ENCODE measurements around the gene ADAM21. TPM values are rescaled to one million over a fixed set of nuclear protein-coding genes. Genes with fewer than 3 reads are reported as not detected.
"Not testable (repeated sequence)": the region's sequence is repeated elsewhere in the genome, so short reads cannot be mapped to it uniquely, and the experiment has no call there.

Gene ADAM21
- total and polyA plus RNA-seq, 2 of the 13 experiments (the other 11 are each of a cell fraction or from before 2014, with no cell fraction given) = 0.03 to 0.07 TPM

GRCh38 chr14:70422538-70422937, 29.4 kb upstream of the ADAM21 start (continued):
- TF ChIP-seq ZNF724P (CRISPR knock-in tag; IDR thresholded peaks at IDR 0.05; ENCODE audit: borderline replicate concordance) (no peak), RBFOX2 (IDR thresholded peaks at IDR 0.05; ENCODE audit: low read depth, low read length) (no peak), CTCF (CRISPR knock-in tag; IDR thresholded peaks at IDR 0.05) (no peak)

- intact Hi-C loops (cut with micrococcal nuclease; ENCODE audit: unreplicated experiment) (no loop called here), in situ Hi-C loops (cut with HindIII; ENCODE audit: extremely low pct_ligation_motif_present, low pct_unique_long_range_greater_than_20kb) (no loop called here)
- Histone ChIP-seq H3K36me3 (replicated peaks in 1 of 2; ENCODE audit: control insufficient read depth in 1 of 2, insufficient read depth in 2 of 2, low read length in 2 of 2) (no peaks in the 10 kb centered on the region), H3K27ac (ENCODE audit: extremely low read length, insufficient read depth, low read length) (no peak overlapping the region), H3K79me2 (ENCODE audit: insufficient read depth, low read length) (no peaks in the 10 kb centered on the region), H3K9me3 (ENCODE audit: low read length) (peaks cover 8% of the 10 kb centered on the region; the same call in 1 of the 2 replicates), H4K20me1 (ENCODE audit: insufficient read depth, low read length) (no peaks in the 10 kb centered on the region), H3K9ac (ENCODE audit: insufficient read depth, low read depth, low read length) (no peak overlapping the region), H3K4me1 (ENCODE audit: insufficient read depth, low read length) (no peaks in the 10 kb centered on the region), H3K27me3 (ENCODE audit: control insufficient read depth in 1 of 2, insufficient read depth in 2 of 2, low read length in 2 of 2) (peaks cover 0 to 3% of the 10 kb centered on the region in 2 experiments; a peak in 1 of 5 replicates), H2AFZ (ENCODE audit: low read length) (no peak overlapping the region), H3K4me3 (replicated peaks in 1 of 3; ENCODE audit: insufficient read depth in 1 of 3, low read depth in 2 of 3, low read length in 3 of 3) (no peak overlapping the region), H3K4me2 (ENCODE audit: low read depth, low read length) (no peak overlapping the region)
- 8% methylated on average over 1 of the region's 1 CpG for WGBS (ENCODE audit: low lambda C conversion rate)
- DNase-seq (ENCODE audit: low spot score) (no peak), ATAC-seq (no peak), FAIRE-seq (no peak)
- no TSS peak for BruUV-seq (replicated peaks)
- ChIA-PET POLR2A (no interaction called here), CTCF (ENCODE audit: low intra/inter-chr PET ratio, low total read pairs) (no interaction called here)
- TF ChIP-seq SMAD9 (CRISPR knock-in tag; IDR thresholded peaks at IDR 0.05) = no peak
- no peak for TF ChIP-seq ZKSCAN8 (CRISPR knock-in tag; IDR thresholded peaks at IDR 0.05; ENCODE audit: borderline replicate concordance)
These were observed 26.6 kb upstream of the ADAM21 start for GRCh38 chr14:70425354-70425753.

- H3K79me2 ChIP-seq (ENCODE audit: insufficient read depth, low read length); H3K9ac ChIP-seq (ENCODE audit: insufficient read depth, low read depth, low read length); BruUV-seq (replicated peaks); ATAC-seq; CTCF ChIA-PET (ENCODE audit: low intra/inter-chr PET ratio, low total read pairs); H3K4me3 ChIP-seq (replicated peaks in 1 of 3; ENCODE audit: insufficient read depth in 1 of 3, low read depth in 2 of 3, low read length in 3 of 3); H3K27me3 ChIP-seq (ENCODE audit: control insufficient read depth in 1 of 2, insufficient read depth in 2 of 2, low read length in 2 of 2); H3K27ac ChIP-seq (ENCODE audit: extremely low read length, insufficient read depth, low read length); H2AFZ ChIP-seq (ENCODE audit: low read length); H4K20me1 ChIP-seq (ENCODE audit: insufficient read depth, low read length); in situ Hi-C loops (cut with HindIII; ENCODE audit: extremely low pct_ligation_motif_present, low pct_unique_long_range_greater_than_20kb); FAIRE-seq; H3K4me2 ChIP-seq (ENCODE audit: low read depth, low read length); intact Hi-C loops (cut with micrococcal nuclease; ENCODE audit: unreplicated experiment); POLR2A ChIA-PET; DNase-seq (ENCODE audit: low spot score); H3K36me3 ChIP-seq (replicated peaks in 1 of 2; ENCODE audit: control insufficient read depth in 1 of 2, insufficient read depth in 2 of 2, low read length in 2 of 2); H3K4me1 ChIP-seq (ENCODE audit: insufficient read depth, low read length): not testable (repeated sequence)
- WGBS (ENCODE audit: low lambda C conversion rate) = 2% methylated on average over 3 of the region's 4 CpGs
- H3K9me3 ChIP-seq (ENCODE audit: low read length) = peaks cover 17% of the 10 kb centered on the region; the same call in 1 of the 2 replicates
- TF ChIP-seq ZNF761 (CRISPR knock-in tag; conservative IDR thresholded peaks at IDR 0.05) = peak; percentile 93
These were observed 25.4 kb upstream of the ADAM21 start for GRCh38 chr14:70426555-70426954.

Data from HepG2 (cell line).